ENCODE results near the gene SCYGR7. TPM values are rescaled to one million over a fixed set of nuclear protein-coding genes. Genes with fewer than 3 reads are reported as not detected.

SCYGR7 gene
- total and polyA plus RNA-seq, 2 of the 13 experiments (the other 11 are each of a cell fraction or from before 2014, with no cell fraction given) = not detected

GRCh38 chr2:227766373-227766883, 38.3 kb downstream of the SCYGR7 start (continued):
- no peak for TF ChIP-seq ZNF343 (CRISPR knock-in tag; IDR thresholded peaks at IDR 0.05)
- TF ChIP-seq ZNF652 (CRISPR knock-in tag; IDR thresholded peaks at IDR 0.05; ENCODE audit: borderline replicate concordance, low read depth) = no peak
- TF ChIP-seq XRCC5 (optimal IDR thresholded peaks at IDR 0.05; ENCODE audit: low read length) = peak; percentile 92
- TF ChIP-seq CEBPB (IDR thresholded peaks at IDR 0.05; ENCODE audit: borderline replicate concordance, low read depth, low read length) = no peak
- TF ChIP-seq, protein P1, sequence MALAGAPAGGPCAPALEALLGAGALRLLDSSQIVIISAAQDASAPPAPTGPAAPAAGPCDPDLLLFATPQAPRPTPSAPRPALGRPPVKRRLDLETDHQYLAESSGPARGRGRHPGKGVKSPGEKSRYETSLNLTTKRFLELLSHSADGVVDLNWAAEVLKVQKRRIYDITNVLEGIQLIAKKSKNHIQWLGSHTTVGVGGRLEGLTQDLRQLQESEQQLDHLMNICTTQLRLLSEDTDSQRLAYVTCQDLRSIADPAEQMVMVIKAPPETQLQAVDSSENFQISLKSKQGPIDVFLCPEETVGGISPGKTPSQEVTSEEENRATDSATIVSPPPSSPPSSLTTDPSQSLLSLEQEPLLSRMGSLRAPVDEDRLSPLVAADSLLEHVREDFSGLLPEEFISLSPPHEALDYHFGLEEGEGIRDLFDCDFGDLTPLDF (CRISPR knock-in tag; IDR thresholded peaks at IDR 0.05) = no peak
- no peak for TF ChIP-seq ZNF234 (CRISPR knock-in tag; conservative IDR thresholded peaks at IDR 0.05)
- no peak for TF ChIP-seq ZNF740 (CRISPR knock-in tag; IDR thresholded peaks at IDR 0.05)
- TF ChIP-seq ZNF33B (CRISPR knock-in tag; IDR thresholded peaks at IDR 0.05) = no peak
- no peak for TF ChIP-seq CC2D1A (CRISPR knock-in tag; IDR thresholded peaks at IDR 0.05)
- TF ChIP-seq ZNF280B (CRISPR knock-in tag; IDR thresholded peaks at IDR 0.05; ENCODE audit: borderline replicate concordance) = no peak
- no peak for TF ChIP-seq ZNF441 (CRISPR knock-in tag; IDR thresholded peaks at IDR 0.05; ENCODE audit: borderline replicate concordance)
- no peak for TF ChIP-seq MAFG (CRISPR knock-in tag; IDR thresholded peaks at IDR 0.05)
- TF ChIP-seq TRIM22 (IDR thresholded peaks at IDR 0.05) = no peak
- TF ChIP-seq ZNF567 (CRISPR knock-in tag; IDR thresholded peaks at IDR 0.05; ENCODE audit: borderline replicate concordance) = no peak
- no peak for TF ChIP-seq SOX6 (IDR thresholded peaks at IDR 0.05)
- peak; percentile 72 for TF ChIP-seq SOX6 (CRISPR knock-in tag; IDR thresholded peaks at IDR 0.05)
- no peak for TF ChIP-seq ARNTL (CRISPR knock-in tag; IDR thresholded peaks at IDR 0.05)
- TF ChIP-seq ZNF713 (CRISPR knock-in tag; IDR thresholded peaks at IDR 0.05) = no peak
- TF ChIP-seq, protein P2, sequence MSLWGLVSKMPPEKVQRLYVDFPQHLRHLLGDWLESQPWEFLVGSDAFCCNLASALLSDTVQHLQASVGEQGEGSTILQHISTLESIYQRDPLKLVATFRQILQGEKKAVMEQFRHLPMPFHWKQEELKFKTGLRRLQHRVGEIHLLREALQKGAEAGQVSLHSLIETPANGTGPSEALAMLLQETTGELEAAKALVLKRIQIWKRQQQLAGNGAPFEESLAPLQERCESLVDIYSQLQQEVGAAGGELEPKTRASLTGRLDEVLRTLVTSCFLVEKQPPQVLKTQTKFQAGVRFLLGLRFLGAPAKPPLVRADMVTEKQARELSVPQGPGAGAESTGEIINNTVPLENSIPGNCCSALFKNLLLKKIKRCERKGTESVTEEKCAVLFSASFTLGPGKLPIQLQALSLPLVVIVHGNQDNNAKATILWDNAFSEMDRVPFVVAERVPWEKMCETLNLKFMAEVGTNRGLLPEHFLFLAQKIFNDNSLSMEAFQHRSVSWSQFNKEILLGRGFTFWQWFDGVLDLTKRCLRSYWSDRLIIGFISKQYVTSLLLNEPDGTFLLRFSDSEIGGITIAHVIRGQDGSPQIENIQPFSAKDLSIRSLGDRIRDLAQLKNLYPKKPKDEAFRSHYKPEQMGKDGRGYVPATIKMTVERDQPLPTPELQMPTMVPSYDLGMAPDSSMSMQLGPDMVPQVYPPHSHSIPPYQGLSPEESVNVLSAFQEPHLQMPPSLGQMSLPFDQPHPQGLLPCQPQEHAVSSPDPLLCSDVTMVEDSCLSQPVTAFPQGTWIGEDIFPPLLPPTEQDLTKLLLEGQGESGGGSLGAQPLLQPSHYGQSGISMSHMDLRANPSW (CRISPR knock-in tag; IDR thresholded peaks at IDR 0.05; ENCODE audit: borderline replicate concordance) = no peak; the same call in 1 of the 2 replicates
- TF ChIP-seq TEAD3 (CRISPR knock-in tag; optimal IDR thresholded peaks at IDR 0.05; ENCODE audit: borderline replicate concordance) = peak; percentile 90
- TF ChIP-seq MAZ (IDR thresholded peaks at IDR 0.05; ENCODE audit: borderline replicate concordance, low read depth, low read length) = no peak
- no peak for TF ChIP-seq MAZ (CRISPR knock-in tag; IDR thresholded peaks at IDR 0.05; ENCODE audit: low read depth)
- TF ChIP-seq SMAD9 (CRISPR knock-in tag; IDR thresholded peaks at IDR 0.05) = no peak
- no peak for TF ChIP-seq ZNF468 (CRISPR knock-in tag; IDR thresholded peaks at IDR 0.05)
- TF ChIP-seq PHF20 (CRISPR knock-in tag; IDR thresholded peaks at IDR 0.05) = no peak
